LNCaP clone FGC (cell line): Measurements from ENCODE around the gene IGSF22.

ENCODE experiments used
- DNase-seq: peaks from one replicate; pipeline ENCODE4 v3.0.0-alpha.2; 2011; ENCODE audit warnings: low read depth
- H3K4me3 ChIP-seq: 2 replicates; pipeline ENCODE4 v1.5.1; 2011; ENCODE audit warnings: mild to moderate bottlenecking, low read depth, low read length, control low read depth
- TF ChIP-seq, protein P1 (sequence below): IDR thresholded peaks from 2 replicates; pipeline ENCODE4 v1.5.1; 2012; ENCODE audit warnings: mild to moderate bottlenecking; ENCODE audit not compliant: control insufficient read depth, insufficient read depth; ENCODE audit errors: extremely low read depth

The IGSF22 gene

DNA sequence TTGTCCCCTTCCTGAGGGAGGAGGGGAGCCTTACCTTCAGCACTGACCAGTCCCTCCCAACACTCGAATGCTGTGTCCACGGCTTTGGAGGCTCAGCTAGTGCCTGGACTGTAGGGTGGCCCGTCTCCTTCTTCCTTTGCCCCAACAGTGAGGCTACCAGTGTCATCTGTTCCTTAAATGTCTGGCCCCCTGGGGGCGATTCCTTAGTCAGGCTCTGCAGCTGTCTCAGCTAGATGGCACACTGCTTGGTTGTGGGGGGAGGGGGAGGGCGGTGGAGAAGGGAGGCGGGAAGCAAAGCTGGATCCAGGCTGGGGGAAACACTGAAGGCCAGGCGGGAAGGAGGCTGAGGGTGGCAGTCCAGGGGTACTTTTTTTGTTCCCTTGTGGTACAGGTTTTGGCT, at the start of gene IGSF22:
Gene IGSF22, minus strand, starts transcription at position 149 of the 400 bp plus-strand sequence. CDS start 1,952 bp downstream, outside the sequence.
- TF ChIP-seq, protein P1, sequence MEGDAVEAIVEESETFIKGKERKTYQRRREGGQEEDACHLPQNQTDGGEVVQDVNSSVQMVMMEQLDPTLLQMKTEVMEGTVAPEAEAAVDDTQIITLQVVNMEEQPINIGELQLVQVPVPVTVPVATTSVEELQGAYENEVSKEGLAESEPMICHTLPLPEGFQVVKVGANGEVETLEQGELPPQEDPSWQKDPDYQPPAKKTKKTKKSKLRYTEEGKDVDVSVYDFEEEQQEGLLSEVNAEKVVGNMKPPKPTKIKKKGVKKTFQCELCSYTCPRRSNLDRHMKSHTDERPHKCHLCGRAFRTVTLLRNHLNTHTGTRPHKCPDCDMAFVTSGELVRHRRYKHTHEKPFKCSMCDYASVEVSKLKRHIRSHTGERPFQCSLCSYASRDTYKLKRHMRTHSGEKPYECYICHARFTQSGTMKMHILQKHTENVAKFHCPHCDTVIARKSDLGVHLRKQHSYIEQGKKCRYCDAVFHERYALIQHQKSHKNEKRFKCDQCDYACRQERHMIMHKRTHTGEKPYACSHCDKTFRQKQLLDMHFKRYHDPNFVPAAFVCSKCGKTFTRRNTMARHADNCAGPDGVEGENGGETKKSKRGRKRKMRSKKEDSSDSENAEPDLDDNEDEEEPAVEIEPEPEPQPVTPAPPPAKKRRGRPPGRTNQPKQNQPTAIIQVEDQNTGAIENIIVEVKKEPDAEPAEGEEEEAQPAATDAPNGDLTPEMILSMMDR = no peak
- no peak within 1 kb of the TSS for H3K4me3 ChIP-seq
- DNase-seq = no peak

DNA sequence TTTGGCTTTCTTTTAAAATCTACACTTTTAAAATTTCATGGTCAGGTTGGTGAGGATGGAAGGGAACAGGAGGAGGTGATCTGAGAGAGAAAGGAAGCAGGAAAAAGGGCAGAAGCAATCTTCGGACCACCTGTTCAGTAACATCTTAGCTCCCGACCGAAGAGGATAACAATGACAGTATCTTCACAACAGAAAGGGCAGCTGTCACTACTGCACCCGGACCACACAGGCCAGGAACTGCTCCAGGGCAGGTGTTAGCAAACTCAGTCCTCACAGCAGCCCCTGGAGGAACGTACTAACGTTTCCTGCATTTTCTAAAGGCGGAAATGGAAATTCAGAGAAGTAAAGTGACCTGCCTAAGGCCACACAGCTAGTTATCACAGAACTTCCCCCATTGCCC, 48.8 kb upstream of the IGSF22 start:
- TF ChIP-seq, protein P1 = no peak
- no peak overlapping the region for H3K4me3 ChIP-seq
- no peak for DNase-seq

DNA sequence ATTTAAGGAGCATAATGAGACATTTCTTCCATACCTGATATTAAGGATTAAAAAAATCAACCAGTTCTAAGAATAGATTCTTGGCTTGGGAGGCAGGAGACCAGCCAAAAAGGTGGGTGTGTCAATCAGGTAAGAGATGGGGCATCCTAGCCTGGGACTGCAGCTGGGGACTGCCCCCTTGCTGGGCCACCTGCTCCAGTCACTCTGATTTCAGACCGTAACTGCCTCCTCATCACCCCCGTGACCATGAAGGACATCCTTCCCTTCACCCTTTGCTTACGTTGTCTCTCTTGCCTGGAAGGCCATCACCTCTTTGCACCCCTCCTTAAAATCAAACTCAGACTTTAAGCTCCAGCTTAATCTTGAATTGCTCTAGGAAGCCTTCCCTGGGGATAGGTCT, 47.7 kb upstream of the IGSF22 start:
- DNase-seq = no peak
- H3K4me3 ChIP-seq = no peak overlapping the region
- TF ChIP-seq, protein P1 = no peak

DNA sequence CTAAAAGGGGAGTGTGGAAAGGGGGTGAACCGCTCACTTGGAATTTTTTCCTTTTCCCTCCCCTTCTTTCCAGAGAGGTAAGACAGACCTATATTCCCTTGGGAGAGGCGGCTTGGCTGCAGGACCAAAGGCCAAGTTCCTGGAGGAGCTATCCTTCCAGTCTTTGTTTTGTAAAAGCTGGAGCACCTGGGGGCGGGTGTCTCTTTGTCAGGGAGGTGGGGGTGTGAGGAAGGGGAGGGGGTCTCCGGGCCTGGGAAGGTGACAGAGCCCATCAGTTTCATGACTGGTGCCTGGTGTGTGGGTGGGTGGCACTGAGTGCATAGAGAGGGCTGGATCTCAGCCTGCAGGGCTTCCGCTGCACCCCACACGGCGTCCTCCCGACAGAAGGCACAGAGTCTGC, 47.1 kb upstream of the IGSF22 start:
- TF ChIP-seq, protein P1 = no peak
- DNase-seq = no peak

DNA sequence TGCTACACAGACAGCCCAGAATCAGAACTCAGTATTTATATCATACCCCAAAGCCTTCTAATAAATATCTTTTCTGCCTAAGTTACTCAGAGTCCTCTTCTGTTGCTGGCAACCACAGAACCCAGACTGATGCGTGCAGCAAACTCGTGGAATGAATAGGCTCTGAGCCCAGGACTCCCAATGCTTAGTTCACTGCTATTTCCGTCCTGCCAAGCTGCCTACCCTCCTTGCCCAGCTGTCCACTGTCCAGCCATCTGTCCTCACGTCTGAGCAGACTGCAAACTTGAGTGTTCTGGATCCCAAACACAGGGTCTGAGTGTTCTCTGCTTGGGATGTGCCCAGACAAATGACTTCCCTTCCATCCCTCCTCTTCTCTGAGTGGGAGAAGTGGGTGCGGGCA, 46.2 kb upstream of the IGSF22 start:
- DNase-seq = no peak
- no peak overlapping the region for H3K4me3 ChIP-seq
- TF ChIP-seq, protein P1 = no peak

More for the DNA sequence above, 47.1 kb upstream of the IGSF22 start:
- no peak overlapping the region for H3K4me3 ChIP-seq

DNA sequence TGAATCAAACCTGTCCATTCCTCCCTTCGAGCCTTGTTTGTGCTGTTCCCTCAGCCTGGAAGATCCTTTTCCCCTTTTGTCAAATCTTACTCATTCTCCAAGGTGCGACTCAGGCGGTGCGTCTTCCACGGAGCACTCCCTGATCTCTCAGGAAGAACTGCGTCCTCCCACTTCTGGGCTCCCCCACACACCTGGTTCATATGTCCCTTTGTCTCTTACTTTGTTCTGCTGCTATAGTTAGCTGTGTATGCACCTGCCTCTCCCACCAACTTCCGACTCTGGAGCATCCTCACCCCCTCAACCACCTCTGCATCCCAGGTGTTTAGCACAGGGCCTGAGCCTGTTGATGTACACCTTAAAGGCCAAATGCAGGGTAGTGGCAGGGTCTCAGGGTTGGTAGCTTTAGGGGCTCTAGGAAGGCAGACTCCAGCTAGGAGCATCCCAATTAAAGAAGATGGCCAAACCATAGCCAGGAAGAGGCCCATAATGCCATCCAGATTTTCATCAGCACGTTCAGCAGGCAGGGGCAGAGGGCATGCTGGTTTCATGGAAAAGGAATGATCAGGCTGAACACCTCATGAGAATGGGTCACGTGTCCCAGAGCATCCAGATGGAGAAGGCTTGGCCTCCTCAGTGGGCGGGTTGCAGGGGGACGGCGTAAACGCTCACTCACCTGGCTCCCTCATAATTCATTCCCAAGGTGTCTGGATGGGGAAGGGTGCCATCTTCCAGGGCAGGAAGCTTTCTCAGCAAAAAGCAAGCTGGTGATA, 45.5 kb upstream of the IGSF22 start:
- TF ChIP-seq, protein P1 = no peak
- H3K4me3 ChIP-seq = no peak overlapping the region

More for the DNA sequence above, 45.5 kb upstream of the IGSF22 start:
- DNase-seq = no peak
